Colon (tissue), 2 donors: ENCODE measurements around the gene RCOR3.
"Not testable (repeated sequence)": the region's sequence is repeated elsewhere in the genome, so short reads cannot be mapped to it uniquely, and the experiment has no call there.

Experiments used
- FAIRE-seq: peaks from 2 replicates; lab custom pipeline; 2012; peaks lifted over from hg19 to GRCh38; lab: Jason Lieb, UNC
- donor health status: control.
- donor health status: control.

The RCOR3 gene

GRCh38 chr1:211260141-211261107 lies 1.3 kb downstream of the RCOR3 start:
- no peak for FAIRE-seq

DNA sequence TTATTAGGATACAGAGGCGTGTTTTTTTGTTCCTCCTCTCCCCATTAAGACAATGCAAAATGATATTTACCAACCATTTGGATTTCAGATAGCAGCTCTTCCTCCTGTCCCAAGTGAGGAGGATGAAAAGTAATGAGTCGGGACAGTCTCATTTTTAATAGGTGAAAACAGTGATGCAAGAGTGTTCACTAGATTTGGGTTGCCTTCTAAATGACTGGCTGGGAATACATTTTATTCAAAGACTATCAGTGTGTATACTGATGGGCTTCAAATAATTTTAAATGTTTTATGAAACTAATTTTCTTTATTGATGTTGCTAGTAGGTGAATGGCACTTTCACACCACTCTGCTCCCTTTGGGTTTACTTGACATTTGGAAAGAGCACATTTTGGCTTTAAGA lies 2.1 kb downstream of the RCOR3 start:
- no peak for FAIRE-seq

- not testable (repeated sequence) for FAIRE-seq
Observed at GRCh38 chr1:211263022-211263421, 3.9 kb downstream of the RCOR3 start.

GRCh38 chr1:211267204-211267857 lies 8.2 kb downstream of the RCOR3 start:
- no peak for FAIRE-seq

DNA sequence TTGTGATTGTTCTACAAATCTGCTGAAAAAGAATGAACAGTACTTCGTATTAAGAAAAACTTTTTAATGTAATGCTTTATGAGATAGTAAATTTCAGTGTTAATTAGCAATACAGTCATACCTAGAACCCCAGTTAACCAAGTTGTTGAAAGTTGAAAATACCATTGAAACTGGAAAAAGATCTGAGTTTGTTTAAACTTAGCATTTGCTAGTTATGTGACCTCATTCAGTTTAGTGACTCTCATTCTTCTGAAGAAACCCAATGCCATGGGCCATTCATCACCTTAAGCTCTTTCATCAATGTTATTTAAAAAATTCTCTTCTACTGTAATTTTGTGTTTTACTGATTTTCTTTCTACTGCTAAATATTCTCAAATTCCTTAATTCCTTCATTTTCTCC lies 20.2 kb downstream of the RCOR3 start:
- no peak for FAIRE-seq

GRCh38 chr1:211280910-211281309 lies 21.7 kb downstream of the RCOR3 start:
- no peak for FAIRE-seq

- no peak for FAIRE-seq
Observed at GRCh38 chr1:211281320-211282022, 22.3 kb downstream of the RCOR3 start.

- FAIRE-seq: no peak
Observed at GRCh38 chr1:211282023-211282373, 22.8 kb downstream of the RCOR3 start.

DNA sequence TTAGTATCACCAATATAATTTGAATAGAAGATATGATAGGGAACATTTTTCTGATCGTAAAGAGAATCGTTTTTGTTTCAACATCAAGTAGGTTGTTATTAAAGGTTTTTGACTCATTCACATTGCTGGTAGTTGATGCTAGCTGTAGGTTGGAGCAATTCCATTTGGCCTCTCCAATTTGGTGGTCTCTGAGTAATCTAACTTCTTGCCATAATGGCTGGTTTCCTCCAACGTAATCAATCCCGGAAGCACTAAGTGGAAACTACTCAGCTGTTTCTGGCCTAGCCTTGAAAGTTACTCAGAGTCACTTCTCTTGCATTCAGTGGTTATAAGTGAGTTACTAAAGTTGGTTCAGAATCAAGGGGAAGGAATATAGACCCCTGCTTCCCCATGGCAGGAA lies 26.0 kb downstream of the RCOR3 start:
- FAIRE-seq: no peak

DNA sequence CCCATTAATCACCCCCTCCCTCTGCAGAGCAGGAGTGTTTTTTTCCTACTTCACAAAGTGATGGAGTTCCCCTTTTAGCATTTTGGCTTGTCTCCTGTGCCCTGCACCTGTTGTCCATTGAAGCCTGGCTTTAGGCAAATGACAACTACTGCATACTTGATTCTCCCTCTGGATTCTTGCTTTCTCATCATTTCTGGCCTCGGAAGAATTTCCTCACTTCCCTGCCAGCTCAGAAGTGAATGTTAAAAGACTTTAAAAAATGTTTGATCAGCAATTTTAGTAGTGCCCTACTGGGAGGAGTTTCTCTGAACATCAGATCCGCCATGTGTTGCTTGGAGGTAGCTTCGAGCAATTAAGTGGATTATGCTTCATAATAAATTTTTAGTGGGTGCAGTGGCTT lies 28.1 kb downstream of the RCOR3 start:
- FAIRE-seq: no peak

- FAIRE-seq: no peak
Observed at GRCh38 chr1:211292411-211292810, 33.2 kb downstream of the RCOR3 start.

DNA sequence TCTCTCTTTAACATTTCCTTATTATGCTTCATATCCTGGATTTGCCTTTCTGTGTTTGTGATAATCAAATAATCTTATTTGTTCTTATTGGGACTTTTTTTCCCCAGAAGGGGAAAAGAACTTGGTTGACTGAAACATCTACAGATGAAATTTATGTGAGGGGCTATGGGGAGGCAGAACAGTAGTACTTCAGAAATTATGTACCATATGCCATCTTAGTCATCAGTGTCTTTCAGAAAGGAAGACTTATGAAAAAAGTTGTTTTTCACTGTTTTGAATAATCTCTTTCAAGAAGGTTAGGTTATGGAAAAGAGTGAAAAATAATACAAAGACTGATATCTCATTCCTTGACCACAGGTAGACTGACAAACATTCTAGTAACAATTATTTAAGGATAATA lies 37.2 kb downstream of the RCOR3 start:
- no peak for FAIRE-seq

- no peak for FAIRE-seq
Observed at GRCh38 chr1:211305044-211305443, 45.9 kb downstream of the RCOR3 start.

DNA sequence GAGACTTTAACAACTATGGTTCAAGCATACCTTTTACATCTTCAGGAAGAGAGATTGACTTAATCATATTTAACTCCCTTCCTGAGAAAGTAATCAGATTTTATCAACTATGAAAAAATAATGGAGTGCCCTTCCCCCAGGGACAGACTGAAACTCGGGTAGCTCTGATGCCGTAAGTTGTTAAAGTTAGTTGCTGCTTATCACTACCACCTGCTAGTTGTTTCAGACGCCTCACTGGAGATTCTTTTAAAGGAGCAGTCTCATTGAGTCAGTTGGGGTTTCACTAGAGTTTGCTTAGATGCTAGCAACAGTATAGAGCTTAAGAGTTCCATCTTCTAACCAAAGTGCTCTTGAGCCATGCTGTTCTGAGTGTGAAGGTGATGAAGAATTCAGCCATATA lies 50.5 kb downstream of the RCOR3 start:
- FAIRE-seq: no peak

DNA sequence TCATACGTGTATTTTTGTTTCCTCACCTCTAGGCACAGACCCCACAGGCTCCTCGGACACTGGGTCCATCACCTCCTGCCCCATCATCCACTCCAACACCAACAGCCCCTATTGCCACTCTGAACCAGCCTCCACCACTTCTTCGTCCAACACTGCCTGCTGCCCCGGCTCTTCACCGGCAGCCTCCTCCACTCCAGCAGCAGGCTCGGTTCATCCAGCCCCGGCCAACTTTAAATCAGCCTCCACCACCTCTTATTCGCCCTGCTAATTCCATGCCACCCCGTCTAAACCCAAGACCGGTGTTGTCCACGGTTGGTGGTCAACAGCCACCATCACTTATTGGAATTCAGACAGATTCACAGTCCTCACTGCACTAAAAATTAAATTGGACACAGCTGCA lies 54.2 kb downstream of the RCOR3 start:
- no peak for FAIRE-seq

GRCh38 chr1:211318576-211319280 lies 59.6 kb downstream of the RCOR3 start:
- FAIRE-seq: no peak

- no peak for FAIRE-seq
Observed at GRCh38 chr1:211319892-211320291, 60.7 kb downstream of the RCOR3 start.

- FAIRE-seq: no peak
Observed at GRCh38 chr1:211320980-211321379, 61.8 kb downstream of the RCOR3 start.

GRCh38 chr1:211321646-211322045 lies 62.5 kb downstream of the RCOR3 start:
- FAIRE-seq: not testable (repeated sequence)

DNA sequence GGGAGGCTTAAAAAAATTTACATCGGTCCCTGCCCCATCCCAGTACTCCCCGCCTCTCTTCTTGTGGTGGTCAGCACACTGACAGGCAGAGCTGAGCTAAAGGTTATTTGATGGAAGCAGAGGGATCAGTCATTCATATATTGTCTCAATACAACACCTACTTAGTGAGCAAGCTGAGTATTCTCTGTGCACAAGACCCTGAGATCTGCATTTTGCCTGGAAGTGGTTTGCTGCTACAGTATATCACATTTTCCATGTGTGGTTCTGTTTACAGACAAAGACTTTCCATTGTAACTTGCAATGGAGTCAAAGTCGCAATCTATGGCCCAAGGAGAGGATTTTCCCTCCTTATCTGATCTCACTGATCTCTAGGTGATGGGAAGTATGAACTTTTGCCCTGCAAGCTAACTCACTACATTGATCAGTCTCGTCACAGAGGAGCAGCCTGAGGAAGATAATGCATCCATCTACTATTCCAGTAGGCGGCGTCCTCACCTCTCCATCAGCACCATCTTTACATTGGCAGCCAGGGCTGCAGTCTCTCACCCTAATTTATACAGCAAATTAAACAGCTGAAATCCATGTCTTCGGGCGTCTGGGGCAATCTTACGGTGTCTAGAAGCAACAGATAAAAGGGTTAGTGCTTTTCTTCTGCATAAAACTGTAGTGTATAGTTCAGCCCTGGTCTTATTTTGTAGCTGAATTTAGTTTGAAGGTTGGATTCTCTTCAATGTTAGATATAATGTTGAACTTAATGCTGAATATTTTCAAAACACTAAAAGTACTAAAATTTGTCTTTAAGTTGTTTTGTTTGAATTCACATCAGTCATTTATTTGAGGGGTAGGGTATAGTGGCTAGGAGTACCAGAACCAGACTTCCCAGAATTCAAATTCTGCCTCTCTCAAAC lies 64.2 kb downstream of the RCOR3 start:
- no peak for FAIRE-seq
